ENCODE results near the gene METTL5. TPM values are rescaled to one million over a fixed set of nuclear protein-coding genes. Genes with fewer than 3 reads are reported as not detected.
"Not testable (repeated sequence)": the region's sequence is repeated elsewhere in the genome, so short reads cannot be mapped to it uniquely, and the experiment has no call there.

METTL5 gene
- total RNA-seq, 2 experiments from 2014 or later, result 103 to 111 TPM

DNA sequence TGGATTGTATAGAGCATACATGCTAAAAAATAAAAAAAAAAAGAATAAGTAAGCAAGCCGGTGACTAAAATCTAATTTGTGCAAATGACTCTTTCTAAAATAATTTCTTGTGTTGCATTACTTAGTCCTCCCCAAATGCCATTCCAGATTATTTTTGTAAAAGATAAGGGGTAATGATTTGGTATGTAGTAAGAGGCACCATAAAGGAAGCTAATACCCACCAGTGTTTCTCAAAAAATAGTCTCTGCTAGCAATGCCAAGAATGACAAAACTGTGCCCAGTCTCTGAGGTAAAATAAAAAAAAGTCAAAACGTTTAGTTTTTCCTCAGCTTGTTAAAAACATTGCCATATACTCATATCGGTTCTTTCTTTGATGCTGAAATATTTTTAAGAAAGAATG is 2.7 kb downstream of the METTL5 start:
- Mint-ChIP-seq H3K27me3 (no peaks in the 10 kb centered on the region), H3K27ac (no peak overlapping the region), H3K9me3 (peaks cover 3% of the 10 kb centered on the region), H3K36me3 (ENCODE audit: low read depth) (peaks cover 53% of the 10 kb centered on the region), H3K4me3 (no peak overlapping the region), H3K4me1 (ENCODE audit: low read depth) (peaks cover 55% of the 10 kb centered on the region)
- CTCF ChIA-PET, result no interaction called here
- POLR2A ChIA-PET, result interaction anchor here (0.5 kb wide), 1 partner anchor 17 kb away, joined by 3 read pairs; no protein-coding TSS in a partner anchor
- ATAC-seq (no peak), DNase-seq (no peak)
- intact Hi-C loops (cut with micrococcal nuclease), result loop anchor here (10.0 kb wide), 1 partner anchor 53 kb away; no protein-coding TSS in a partner anchor
- TF ChIP-seq, protein P1, sequence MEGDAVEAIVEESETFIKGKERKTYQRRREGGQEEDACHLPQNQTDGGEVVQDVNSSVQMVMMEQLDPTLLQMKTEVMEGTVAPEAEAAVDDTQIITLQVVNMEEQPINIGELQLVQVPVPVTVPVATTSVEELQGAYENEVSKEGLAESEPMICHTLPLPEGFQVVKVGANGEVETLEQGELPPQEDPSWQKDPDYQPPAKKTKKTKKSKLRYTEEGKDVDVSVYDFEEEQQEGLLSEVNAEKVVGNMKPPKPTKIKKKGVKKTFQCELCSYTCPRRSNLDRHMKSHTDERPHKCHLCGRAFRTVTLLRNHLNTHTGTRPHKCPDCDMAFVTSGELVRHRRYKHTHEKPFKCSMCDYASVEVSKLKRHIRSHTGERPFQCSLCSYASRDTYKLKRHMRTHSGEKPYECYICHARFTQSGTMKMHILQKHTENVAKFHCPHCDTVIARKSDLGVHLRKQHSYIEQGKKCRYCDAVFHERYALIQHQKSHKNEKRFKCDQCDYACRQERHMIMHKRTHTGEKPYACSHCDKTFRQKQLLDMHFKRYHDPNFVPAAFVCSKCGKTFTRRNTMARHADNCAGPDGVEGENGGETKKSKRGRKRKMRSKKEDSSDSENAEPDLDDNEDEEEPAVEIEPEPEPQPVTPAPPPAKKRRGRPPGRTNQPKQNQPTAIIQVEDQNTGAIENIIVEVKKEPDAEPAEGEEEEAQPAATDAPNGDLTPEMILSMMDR (IDR thresholded peaks at IDR 0.05), result no peak

DNA sequence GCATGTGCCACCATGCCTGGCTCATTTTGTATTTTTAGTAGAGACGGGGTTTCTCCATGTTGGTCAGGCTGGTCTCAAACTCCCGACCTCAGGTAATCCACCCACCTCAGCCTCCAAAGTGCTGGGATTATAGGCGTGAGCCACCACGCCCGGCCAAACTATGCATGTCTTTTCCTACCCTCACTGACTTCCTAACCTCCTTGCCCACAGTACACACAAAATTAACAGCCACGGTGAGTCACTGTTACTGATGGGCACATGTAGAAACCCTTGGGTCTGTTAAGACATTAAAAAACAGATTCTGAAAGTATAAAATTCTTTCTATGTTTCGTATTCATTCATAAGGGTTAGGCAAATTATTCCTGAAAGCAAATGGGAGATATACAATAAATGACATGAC is 4.6 kb downstream of the METTL5 start:
- DNase-seq, result peak; percentile 30
- ChIA-PET CTCF (interaction anchor here (1.9 kb wide), 1 partner anchor 8 kb away, joined by 9 read pairs; the partner anchor contains the start of gene UBR3), POLR2A (interaction anchor here (2.7 kb wide), 1 partner anchor 7 kb away, joined by 6 read pairs; the partner anchor contains the start of gene UBR3)
- Mint-ChIP-seq H3K27ac (peak overlapping the region; percentile 22), H3K4me1 (ENCODE audit: low read depth) (peaks cover 60% of the 10 kb centered on the region), H3K36me3 (ENCODE audit: low read depth) (peaks cover 72% of the 10 kb centered on the region)
- not testable (repeated sequence) for H3K4me3 Mint-ChIP-seq, H3K9me3 Mint-ChIP-seq, ATAC-seq, H3K27me3 Mint-ChIP-seq
- intact Hi-C loops (cut with micrococcal nuclease), result loop anchor here (10.0 kb wide), 1 partner anchor 55 kb away; no protein-coding TSS in a partner anchor

DNA sequence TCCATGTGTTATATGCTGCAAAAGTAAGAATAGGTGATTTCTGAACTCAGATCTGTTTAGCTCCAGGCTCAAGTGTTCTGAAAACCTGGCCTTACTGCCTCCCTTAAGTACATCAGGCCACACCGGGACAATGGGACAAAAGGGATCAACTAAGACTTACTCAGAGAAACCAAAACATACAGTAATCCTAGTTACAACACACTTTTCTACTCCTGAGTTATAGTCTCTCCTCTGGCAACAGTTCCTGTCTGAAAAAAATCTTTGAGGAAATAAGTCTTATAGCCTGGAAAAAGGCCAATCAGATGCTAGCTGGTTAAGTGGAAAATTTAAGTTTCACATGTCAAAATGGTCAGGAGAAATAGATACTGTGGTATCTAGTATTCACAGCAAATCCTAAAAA is 5.6 kb downstream of the METTL5 start:
- Mint-ChIP-seq H3K4me3 (no peak overlapping the region), H3K27me3 (no peaks in the 10 kb centered on the region), H3K9me3 (peaks cover 5% of the 10 kb centered on the region), H3K4me1 (ENCODE audit: low read depth) (peaks cover 57% of the 10 kb centered on the region), H3K27ac (peak overlapping the region; percentile 70), H3K36me3 (ENCODE audit: low read depth) (peaks cover 77% of the 10 kb centered on the region)
- intact Hi-C loops (cut with micrococcal nuclease), result no loop called here
- no peak for ATAC-seq
- DNase-seq, result no peak
- ChIA-PET POLR2A (interaction anchor here (1.2 to 2.7 kb wide), 2 partner anchors 8 to 16 kb away, joined by 6 to 8 read pairs; partner anchors contain the start of gene UBR3), CTCF (interaction anchor here (1.9 kb wide), 1 partner anchor 9 kb away, joined by 9 read pairs; the partner anchor contains the start of gene UBR3)
- TF ChIP-seq, protein P1 (IDR thresholded peaks at IDR 0.05), result no peak

DNA sequence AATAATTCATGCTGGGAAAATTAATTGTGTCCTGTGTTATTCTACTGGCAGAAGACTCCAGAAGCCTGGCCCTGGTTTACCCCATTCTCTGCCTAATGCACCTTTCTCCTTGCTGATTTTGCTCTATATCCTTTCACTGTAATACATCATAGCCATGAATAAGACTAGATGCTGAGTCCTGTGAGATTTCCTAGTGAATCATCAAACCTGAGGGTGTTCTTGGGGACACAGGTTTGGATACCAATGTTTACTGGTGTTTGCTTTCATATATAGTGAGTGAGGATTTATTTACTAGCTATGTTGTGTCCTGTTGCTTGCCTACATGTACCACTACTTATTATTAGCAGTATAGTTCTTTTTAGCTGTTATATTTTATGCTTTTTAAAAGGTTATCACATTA is 6.5 kb downstream of the METTL5 start:
- Mint-ChIP-seq H3K4me1 (ENCODE audit: low read depth) (peaks cover 48% of the 10 kb centered on the region), H3K27me3 (no peaks in the 10 kb centered on the region), H3K4me3 (no peak overlapping the region), H3K36me3 (ENCODE audit: low read depth) (peaks cover 72% of the 10 kb centered on the region), H3K9me3 (peaks cover 5% of the 10 kb centered on the region), H3K27ac (no peak overlapping the region)
- DNase-seq, result no peak
- intact Hi-C loops (cut with micrococcal nuclease), result no loop called here
- ChIA-PET CTCF (interaction anchor here (1.9 kb wide), 1 partner anchor 10 kb away, joined by 9 read pairs; the partner anchor contains the start of gene UBR3), POLR2A (interaction anchor here (0.6 to 2.7 kb wide), 3 partner anchors 9 to 221 kb away, joined by 3 to 8 read pairs (median 6); partner anchors contain the start of gene UBR3)
- no peak for ATAC-seq
- TF ChIP-seq, protein P1 (IDR thresholded peaks at IDR 0.05), result no peak

DNA sequence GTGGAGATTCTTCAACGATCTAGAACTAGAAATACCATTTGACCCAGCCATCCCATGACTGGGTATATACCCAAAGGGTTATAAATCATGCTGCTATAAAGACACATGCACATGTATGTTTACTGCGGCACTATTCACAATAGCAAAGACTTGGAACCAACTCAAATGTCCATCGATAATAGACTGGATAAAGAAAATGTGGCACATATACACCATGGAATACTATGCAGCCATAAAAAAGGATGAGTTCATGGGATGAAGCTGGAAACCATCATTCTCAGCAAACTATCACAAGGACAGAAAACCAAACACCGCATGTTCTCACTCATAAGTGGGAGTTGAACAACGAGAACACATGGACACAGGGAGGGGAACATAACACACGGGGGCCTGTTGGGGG is 7.3 kb downstream of the METTL5 start:
- H3K9me3 Mint-ChIP-seq; H3K4me3 Mint-ChIP-seq; ATAC-seq; intact Hi-C loops (cut with micrococcal nuclease); DNase-seq; H3K27ac Mint-ChIP-seq; CTCF ChIA-PET; H3K27me3 Mint-ChIP-seq: not testable (repeated sequence)
- peaks cover 68% of the 10 kb centered on the region for H3K36me3 Mint-ChIP-seq (ENCODE audit: low read depth)
- POLR2A ChIA-PET, result interaction anchor here (2.7 kb wide), 1 partner anchor 10 kb away, joined by 6 read pairs; the partner anchor contains the start of gene UBR3
- peaks cover 40% of the 10 kb centered on the region for H3K4me1 Mint-ChIP-seq (ENCODE audit: low read depth)

DNA sequence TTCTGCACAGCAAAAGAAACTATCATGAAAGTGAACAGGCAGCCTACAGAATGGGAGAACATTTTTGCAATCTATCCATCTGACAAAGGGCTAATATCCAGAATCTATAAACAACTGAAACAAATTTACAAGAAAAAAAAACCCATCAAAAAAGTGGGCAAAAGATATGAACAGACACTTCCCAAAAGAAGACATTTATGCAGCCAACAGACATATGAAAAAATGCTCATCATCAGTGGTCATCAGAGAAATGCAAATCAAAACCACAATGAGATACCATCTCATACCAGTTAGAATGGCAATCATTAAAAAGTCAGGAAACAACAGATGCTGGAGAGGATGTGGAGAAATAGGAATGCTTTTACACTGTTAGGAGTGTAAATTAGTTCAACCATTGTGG is 7.7 kb downstream of the METTL5 start:
- H3K4me3 Mint-ChIP-seq; H3K9me3 Mint-ChIP-seq; ATAC-seq; H3K27me3 Mint-ChIP-seq; DNase-seq; CTCF ChIA-PET; H3K27ac Mint-ChIP-seq; POLR2A ChIA-PET; intact Hi-C loops (cut with micrococcal nuclease): not testable (repeated sequence)
- H3K36me3 Mint-ChIP-seq (ENCODE audit: low read depth), result peaks cover 71% of the 10 kb centered on the region
- peaks cover 38% of the 10 kb centered on the region for H3K4me1 Mint-ChIP-seq (ENCODE audit: low read depth)
